Osteoblast (primary cell): ENCODE data around the gene PPP1R9B. TPM values are rescaled to one million over a fixed set of nuclear protein-coding genes. Genes with fewer than 3 reads are reported as not detected.

ENCODE experiments used
- DNase-seq: peaks from one replicate; pipeline ENCODE4 v3.0.0; 2011; ENCODE audit warnings: low spot score, mixed read lengths; ENCODE audit not compliant: insufficient read length; ENCODE audit errors: missing footprints
- H2AFZ ChIP-seq: 2 replicates; pipeline ENCODE4 v1.6.0; 2011; ENCODE audit warnings: mild to moderate bottlenecking, low read length
- H3K27ac ChIP-seq: 2 replicates; pipeline ENCODE4 v1.5.1; 2011; ENCODE audit warnings: mild to moderate bottlenecking, low read depth, low read length, moderate library complexity
- H3K27me3 ChIP-seq: 2 replicates; pipeline ENCODE4 v1.6.0; 2012; ENCODE audit warnings: mild to moderate bottlenecking, control low read depth, inconsistent platforms, low read length, moderate library complexity; ENCODE audit not compliant: insufficient read depth
- H3K36me3 ChIP-seq: 2 replicates; pipeline ENCODE4 v1.5.1; 2011; ENCODE audit warnings: mild to moderate bottlenecking, low read length, control low read depth, moderate library complexity; ENCODE audit not compliant: insufficient read depth
- H3K4me1 ChIP-seq: 2 replicates; pipeline ENCODE4 v1.5.1; 2011; ENCODE audit warnings: mild to moderate bottlenecking, low read length, control low read depth, moderate library complexity; ENCODE audit not compliant: insufficient read depth
- H3K4me2 ChIP-seq: 2 replicates; pipeline ENCODE4 v1.6.0; 2011; ENCODE audit warnings: mild to moderate bottlenecking, low read length; ENCODE audit not compliant: insufficient read depth
- H3K4me3 ChIP-seq: fragments of 200-600 bp; sonication (generic); 3 replicates; pipeline ENCODE4 v1.5.1; 2012; ENCODE audit warnings: mild to moderate bottlenecking, low read length, inconsistent platforms; ENCODE audit not compliant: insufficient read depth
- H3K79me2 ChIP-seq: 2 replicates; pipeline ENCODE4 v1.6.0; 2012; ENCODE audit warnings: mild to moderate bottlenecking, low read length, control low read depth, inconsistent platforms; ENCODE audit not compliant: insufficient read depth
- H3K9me3 ChIP-seq: 2 replicates; pipeline ENCODE4 v1.5.1; 2011; ENCODE audit warnings: low read depth, low read length, control low read depth
- H4K20me1 ChIP-seq: 2 replicates; pipeline ENCODE4 v1.6.0; 2012; ENCODE audit warnings: mild to moderate bottlenecking, low read length, control low read depth; ENCODE audit not compliant: insufficient read depth
- total RNA-seq: library from RNA; depleted of rRNA; stranded (reverse); fragments of >200 nt; gene quantifications from 2 replicates; pipeline ENCODE4 v1.2.3, GENCODE V29; 2012
- TF ChIP-seq, protein P1 (sequence below): IDR thresholded peaks from 2 replicates; pipeline ENCODE4 v1.5.1; 2011; ENCODE audit warnings: mild to moderate bottlenecking, low read depth, low read length, moderate library complexity; ENCODE audit errors: extremely low read depth

The PPP1R9B gene
- total RNA-seq, 1 donor: 48.9 TPM

DNA sequence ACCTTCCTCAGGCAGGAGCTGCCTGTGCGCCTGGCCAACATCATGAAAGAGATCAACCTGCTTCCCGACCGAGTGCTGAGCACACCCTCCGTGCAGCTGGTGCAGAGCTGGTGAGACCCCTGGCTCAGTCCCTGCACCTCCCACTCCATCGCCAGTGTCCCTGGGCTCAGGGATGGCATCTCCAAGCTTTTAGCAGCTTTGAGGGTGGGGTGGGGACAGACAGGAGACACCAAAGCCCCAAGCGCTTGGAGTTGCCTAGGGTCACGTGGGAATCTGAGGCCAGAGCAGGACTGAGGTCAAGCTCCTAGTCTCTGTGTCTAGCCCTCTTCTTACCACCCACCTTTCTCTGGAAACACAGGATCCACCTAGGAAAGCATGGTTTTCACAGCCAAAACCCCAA lies 53.0 kb downstream of the PPP1R9B start:
- H3K36me3 ChIP-seq: peaks cover 19% of the 10 kb centered on the region

DNA sequence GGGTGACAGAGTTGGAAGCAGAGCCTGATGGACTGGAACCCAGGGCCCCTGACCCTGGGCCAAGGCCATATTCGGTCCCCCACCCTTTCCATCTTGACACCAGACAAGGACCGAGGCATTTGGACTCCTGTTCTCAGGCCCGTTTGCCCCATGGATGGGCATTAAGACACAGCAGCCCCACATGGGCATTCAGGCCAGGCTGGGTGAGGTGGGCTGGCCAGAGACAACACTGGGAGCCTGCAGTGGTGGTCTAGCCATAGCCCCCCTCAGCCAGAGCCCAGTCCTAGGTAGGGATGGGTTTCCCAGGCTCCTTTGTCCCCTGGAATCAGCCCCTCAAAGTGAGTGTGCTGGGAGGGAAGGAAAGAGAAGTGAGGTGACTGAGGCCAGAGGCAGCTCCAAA lies 53.7 kb downstream of the PPP1R9B start:
- Histone ChIP-seq H3K4me2 (peak overlapping the region; percentile 100), H3K4me1 (peaks cover 45% of the 10 kb centered on the region), H3K9me3 (no peaks in the 10 kb centered on the region), H3K4me3 (peak overlapping the region; percentile 98), H2AFZ (no peak overlapping the region), H3K27ac (no peak overlapping the region), H3K79me2 (peaks cover 9% of the 10 kb centered on the region), H4K20me1 (peaks cover 8% of the 10 kb centered on the region), H3K27me3 (no peaks in the 10 kb centered on the region), H3K36me3 (peaks cover 19% of the 10 kb centered on the region)
- no peak for DNase-seq
- TF ChIP-seq, protein P1, sequence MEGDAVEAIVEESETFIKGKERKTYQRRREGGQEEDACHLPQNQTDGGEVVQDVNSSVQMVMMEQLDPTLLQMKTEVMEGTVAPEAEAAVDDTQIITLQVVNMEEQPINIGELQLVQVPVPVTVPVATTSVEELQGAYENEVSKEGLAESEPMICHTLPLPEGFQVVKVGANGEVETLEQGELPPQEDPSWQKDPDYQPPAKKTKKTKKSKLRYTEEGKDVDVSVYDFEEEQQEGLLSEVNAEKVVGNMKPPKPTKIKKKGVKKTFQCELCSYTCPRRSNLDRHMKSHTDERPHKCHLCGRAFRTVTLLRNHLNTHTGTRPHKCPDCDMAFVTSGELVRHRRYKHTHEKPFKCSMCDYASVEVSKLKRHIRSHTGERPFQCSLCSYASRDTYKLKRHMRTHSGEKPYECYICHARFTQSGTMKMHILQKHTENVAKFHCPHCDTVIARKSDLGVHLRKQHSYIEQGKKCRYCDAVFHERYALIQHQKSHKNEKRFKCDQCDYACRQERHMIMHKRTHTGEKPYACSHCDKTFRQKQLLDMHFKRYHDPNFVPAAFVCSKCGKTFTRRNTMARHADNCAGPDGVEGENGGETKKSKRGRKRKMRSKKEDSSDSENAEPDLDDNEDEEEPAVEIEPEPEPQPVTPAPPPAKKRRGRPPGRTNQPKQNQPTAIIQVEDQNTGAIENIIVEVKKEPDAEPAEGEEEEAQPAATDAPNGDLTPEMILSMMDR: no peak

More for the DNA sequence above, 53.0 kb downstream of the PPP1R9B start:
- H2AFZ ChIP-seq: no peak overlapping the region
- H3K4me3 ChIP-seq: no peak overlapping the region
- H3K27ac ChIP-seq: no peak overlapping the region
- no peak overlapping the region for H3K4me2 ChIP-seq
- TF ChIP-seq, protein P1: no peak
- H3K79me2 ChIP-seq: peaks cover 10% of the 10 kb centered on the region
- peak; percentile 73 for DNase-seq
- no peaks in the 10 kb centered on the region for H3K9me3 ChIP-seq
- no peaks in the 10 kb centered on the region for H3K27me3 ChIP-seq
- H4K20me1 ChIP-seq: peaks cover 10% of the 10 kb centered on the region
- peaks cover 52% of the 10 kb centered on the region for H3K4me1 ChIP-seq

- no peaks in the 10 kb centered on the region for H3K9me3 ChIP-seq
- H3K36me3 ChIP-seq: peaks cover 20% of the 10 kb centered on the region
- TF ChIP-seq, protein P1: no peak
- H3K4me3 ChIP-seq: peak overlapping the region; percentile 98
- H3K27ac ChIP-seq: peak overlapping the region; percentile 51
- H3K4me2 ChIP-seq: peak overlapping the region; percentile 100
- DNase-seq: no peak
- peak overlapping the region; percentile 29 for H2AFZ ChIP-seq
- peaks cover 8% of the 10 kb centered on the region for H4K20me1 ChIP-seq
- H3K4me1 ChIP-seq: peaks cover 38% of the 10 kb centered on the region
- H3K79me2 ChIP-seq: peaks cover 9% of the 10 kb centered on the region
- H3K27me3 ChIP-seq: no peaks in the 10 kb centered on the region
Observed at GRCh38 chr17:50096092-50096491, 54.4 kb downstream of the PPP1R9B start.

- TF ChIP-seq, protein P1: no peak
- peaks cover 24% of the 10 kb centered on the region for H3K36me3 ChIP-seq
- no peaks in the 10 kb centered on the region for H3K27me3 ChIP-seq
- H3K4me1 ChIP-seq: peaks cover 34% of the 10 kb centered on the region
- H2AFZ ChIP-seq: peak overlapping the region; percentile 29
- DNase-seq: peak; percentile 83
- peak overlapping the region; percentile 98 for H3K4me3 ChIP-seq
- peaks cover 9% of the 10 kb centered on the region for H3K79me2 ChIP-seq
- H3K27ac ChIP-seq: peak overlapping the region; percentile 51
- H3K9me3 ChIP-seq: no peaks in the 10 kb centered on the region
- peak overlapping the region; percentile 100 for H3K4me2 ChIP-seq
- peaks cover 8% of the 10 kb centered on the region for H4K20me1 ChIP-seq
Observed at GRCh38 chr17:50095626-50096037, 54.8 kb downstream of the PPP1R9B start.
